GM13976 (cell line): ENCODE measurements around the gene GORASP2.

Experiments
- DNase-seq: peaks from one replicate; pipeline ENCODE4 v3.0.0; 2012; ENCODE audit warnings: low spot score
- CTCF ChIP-seq: IDR thresholded peaks from 2 replicates; pipeline ENCODE4 v1.5.1; 2012; ENCODE audit warnings: borderline replicate concordance, mild to moderate bottlenecking; ENCODE audit not compliant: insufficient read depth; ENCODE audit errors: extremely low read depth, missing control alignments, control extremely low read depth
- in situ Hi-C: fragments of 300-500 bp; cut with MboI; formaldehyde crosslinking; loops from one replicate; pipeline ENCODE4 v1.12.0; 2022; ENCODE audit warnings: low sequenced_read_pairs, mixed read lengths, inconsistent platforms; ENCODE audit not compliant: unreplicated experiment

The GORASP2 gene

DNA sequence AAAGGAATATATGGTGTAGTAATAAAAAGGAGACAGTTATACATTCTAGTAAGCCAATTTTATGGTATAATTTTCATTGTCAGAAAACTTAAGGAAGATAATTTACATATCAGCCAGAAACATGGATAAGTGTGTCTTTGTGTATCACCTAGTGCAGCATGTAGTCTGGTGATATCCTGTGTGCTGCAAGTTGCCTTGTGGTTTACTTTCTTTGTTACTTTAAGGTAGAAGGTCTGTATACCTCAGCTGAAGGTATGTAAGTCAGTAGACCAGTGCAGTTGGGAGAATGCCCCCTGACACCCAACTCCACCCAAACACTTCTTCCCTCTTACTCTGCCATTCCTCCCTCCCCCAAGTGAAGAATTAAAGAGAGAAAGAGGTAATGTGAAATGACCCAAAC, 11.0 kb downstream of the GORASP2 start:
- DNase-seq: no peak
- TF ChIP-seq CTCF: no peak
- in situ Hi-C loops: loop anchor here (25.0 kb wide), 1 partner anchor 1172 kb away; the partner anchor contains the start of gene DLX2

DNA sequence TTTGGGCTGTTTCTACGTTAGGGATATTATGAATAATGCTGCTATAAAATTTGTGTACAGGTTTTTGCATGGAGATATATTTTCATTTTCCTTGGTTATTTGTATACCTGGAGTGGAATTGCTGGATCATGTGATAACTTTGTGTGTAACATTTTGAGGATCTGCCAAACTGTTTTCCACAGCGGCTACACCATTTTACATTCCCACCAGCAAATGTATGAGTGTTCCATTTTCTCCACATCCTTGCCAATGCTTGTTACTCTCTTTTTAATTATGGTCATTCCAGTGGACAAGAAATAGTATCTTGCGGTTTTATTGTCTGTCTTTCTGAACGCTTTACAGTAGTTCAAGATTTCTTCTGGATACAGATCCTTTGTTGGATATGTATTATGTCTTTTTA, 13.6 kb downstream of the GORASP2 start:
- TF ChIP-seq CTCF: no peak
- no peak for DNase-seq
- in situ Hi-C loops: loop anchor here (25.0 kb wide), 1 partner anchor 1170 kb away; the partner anchor contains the start of gene DLX2

DNA sequence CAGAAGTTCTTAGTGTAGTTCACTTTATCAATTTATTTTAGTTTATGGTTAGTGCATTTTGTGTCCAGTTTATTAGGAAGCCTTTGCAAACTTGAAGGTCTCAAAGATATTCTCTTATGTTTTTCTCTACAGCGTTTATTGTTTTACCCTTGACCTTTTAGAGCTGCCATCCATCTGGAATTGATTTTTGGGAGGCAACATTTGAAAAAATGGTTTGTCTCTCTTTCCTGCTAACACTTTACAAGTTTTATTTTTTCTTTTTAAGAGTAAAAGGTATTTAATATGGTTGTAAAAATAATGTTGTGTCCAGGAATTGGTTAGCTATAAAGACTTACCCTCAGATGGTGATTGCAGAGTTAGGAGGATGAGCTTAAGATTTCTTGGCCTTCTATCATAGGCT, 14.0 kb downstream of the GORASP2 start:
- no peak for DNase-seq
- TF ChIP-seq CTCF: no peak
- in situ Hi-C loops: loop anchor here (25.0 kb wide), 1 partner anchor 1169 kb away; the partner anchor contains the start of gene DLX2

- TF ChIP-seq CTCF: no peak
- in situ Hi-C loops: loop anchor here (25.0 kb wide), 1 partner anchor 1169 kb away; the partner anchor contains the start of gene DLX2
- DNase-seq: no peak
These were observed 14.5 kb downstream of the GORASP2 start for GRCh38 chr2:170943596-170943995.

- in situ Hi-C loops: loop anchor here (25.0 kb wide), 1 partner anchor 1168 kb away; the partner anchor contains the start of gene DLX2
- TF ChIP-seq CTCF: no peak
- no peak for DNase-seq
These were observed 15.5 kb downstream of the GORASP2 start for GRCh38 chr2:170944545-170944944.

DNA sequence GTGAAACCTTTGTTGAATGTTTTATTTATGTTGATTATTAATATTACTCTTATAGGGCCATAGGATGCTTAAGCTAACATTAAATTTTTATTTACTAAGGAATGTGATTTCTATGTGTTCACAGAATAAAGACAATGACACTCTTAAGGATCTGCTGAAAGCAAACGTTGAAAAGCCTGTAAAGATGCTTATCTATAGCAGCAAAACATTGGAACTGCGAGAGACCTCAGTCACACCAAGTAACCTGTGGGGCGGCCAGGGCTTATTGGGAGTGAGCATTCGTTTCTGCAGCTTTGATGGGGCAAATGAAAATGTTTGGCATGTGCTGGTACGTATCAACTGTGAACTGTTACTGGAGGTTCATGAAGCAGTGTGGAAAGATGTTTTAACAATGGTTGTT, 20.4 kb downstream of the GORASP2 start:
- no peak for TF ChIP-seq CTCF
- no peak for DNase-seq
- in situ Hi-C loops: loop anchor here (25.0 kb wide), 1 partner anchor 1163 kb away; the partner anchor contains the start of gene DLX2

GRCh38 chr2:170950221-170950761, 21.2 kb downstream of the GORASP2 start:
- no peak for DNase-seq
- in situ Hi-C loops: loop anchor here (25.0 kb wide), 2 partner anchors 612 to 737 kb away; partner anchors contain the start of gene DYNC1I2

More at GRCh38 chr2:170950221-170950761, 21.2 kb downstream of the GORASP2 start:
- no peak for TF ChIP-seq CTCF
